Ishikawa (cell line): ENCODE measurements around the gene DGKD.
A peak's percentile ranks its signal among the peaks of the same experiment; 100 is the strongest.

Source experiments
- CEBPB ChIP-seq: IDR thresholded peaks from 2 replicates; pipeline ENCODE4 v1.6.1; 2012
- CREB1 ChIP-seq: IDR thresholded peaks from 2 replicates; pipeline ENCODE4 v1.6.1; 2012; ENCODE audit warnings: low read depth
- EGR1 ChIP-seq: IDR thresholded peaks from 2 replicates; pipeline ENCODE4 v1.6.1; 2012
- EP300 ChIP-seq: IDR thresholded peaks from 2 replicates; pipeline ENCODE4 v1.6.1; 2012; ENCODE audit warnings: borderline replicate concordance
- FOXM1 ChIP-seq: IDR thresholded peaks from 2 replicates; pipeline ENCODE4 v1.6.1; 2012; ENCODE audit warnings: low read depth, borderline replicate concordance
- NFIC ChIP-seq: IDR thresholded peaks from 2 replicates; pipeline ENCODE4 v1.6.1; 2012
- RAD21 ChIP-seq: IDR thresholded peaks from 2 replicates; pipeline ENCODE4 v1.6.1; 2012; ENCODE audit warnings: low read depth
- TAF1 ChIP-seq: IDR thresholded peaks from 2 replicates; pipeline ENCODE4 v1.6.1; 2012; ENCODE audit warnings: low read depth, mild to moderate bottlenecking
- TCF12 ChIP-seq: IDR thresholded peaks from 2 replicates; pipeline ENCODE4 v1.6.1; 2012; ENCODE audit warnings: low read depth
- TEAD4 ChIP-seq: IDR thresholded peaks from 2 replicates; pipeline ENCODE4 v1.6.1; 2012
- YY1 ChIP-seq: IDR thresholded peaks from 2 replicates; pipeline ENCODE4 v1.6.1; 2012; ENCODE audit warnings: low read depth
- ZBTB7A ChIP-seq: IDR thresholded peaks from 2 replicates; pipeline ENCODE4 v1.6.1; 2012; ENCODE audit warnings: low read depth
- TF ChIP-seq, protein P1 (sequence below): IDR thresholded peaks from 2 replicates; pipeline ENCODE4 v1.6.1; 2012; ENCODE audit warnings: low read depth, mild to moderate bottlenecking
- TF ChIP-seq, protein P2 (sequence below): IDR thresholded peaks from 2 replicates; pipeline ENCODE4 v1.6.1; 2012
- TF ChIP-seq, protein P3 (sequence below): IDR thresholded peaks from 2 replicates; pipeline ENCODE4 v1.6.1; 2012

DGKD gene

DNA sequence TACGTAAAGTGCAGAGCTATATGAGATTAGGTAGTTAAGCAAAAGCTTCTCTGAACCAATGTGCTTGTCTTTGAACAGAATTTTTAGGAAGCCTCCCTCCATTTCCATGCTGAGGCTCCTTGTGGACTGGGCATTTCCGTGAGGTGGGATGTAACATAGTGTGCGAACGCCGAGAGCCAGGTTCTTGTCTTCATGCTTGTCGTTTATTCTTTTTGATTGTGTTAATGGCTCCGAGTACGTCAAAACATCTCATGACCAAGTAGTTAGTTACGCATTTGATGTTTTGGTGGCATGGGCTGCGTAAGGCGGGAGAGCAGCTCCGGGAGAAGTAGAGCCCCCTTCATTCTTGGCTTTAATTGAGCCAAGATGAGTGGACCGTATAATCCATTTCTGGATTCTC is 32.9 kb downstream of the DGKD start:
- TF ChIP-seq RAD21 (no peak), TCF12 (no peak), TEAD4 (no peak), NFIC (no peak), EGR1 (no peak), CEBPB (no peak), YY1 (no peak), ZBTB7A (no peak), FOXM1 (no peak), EP300 (no peak), CREB1 (no peak), TAF1 (no peak)
- TF ChIP-seq, protein P1, sequence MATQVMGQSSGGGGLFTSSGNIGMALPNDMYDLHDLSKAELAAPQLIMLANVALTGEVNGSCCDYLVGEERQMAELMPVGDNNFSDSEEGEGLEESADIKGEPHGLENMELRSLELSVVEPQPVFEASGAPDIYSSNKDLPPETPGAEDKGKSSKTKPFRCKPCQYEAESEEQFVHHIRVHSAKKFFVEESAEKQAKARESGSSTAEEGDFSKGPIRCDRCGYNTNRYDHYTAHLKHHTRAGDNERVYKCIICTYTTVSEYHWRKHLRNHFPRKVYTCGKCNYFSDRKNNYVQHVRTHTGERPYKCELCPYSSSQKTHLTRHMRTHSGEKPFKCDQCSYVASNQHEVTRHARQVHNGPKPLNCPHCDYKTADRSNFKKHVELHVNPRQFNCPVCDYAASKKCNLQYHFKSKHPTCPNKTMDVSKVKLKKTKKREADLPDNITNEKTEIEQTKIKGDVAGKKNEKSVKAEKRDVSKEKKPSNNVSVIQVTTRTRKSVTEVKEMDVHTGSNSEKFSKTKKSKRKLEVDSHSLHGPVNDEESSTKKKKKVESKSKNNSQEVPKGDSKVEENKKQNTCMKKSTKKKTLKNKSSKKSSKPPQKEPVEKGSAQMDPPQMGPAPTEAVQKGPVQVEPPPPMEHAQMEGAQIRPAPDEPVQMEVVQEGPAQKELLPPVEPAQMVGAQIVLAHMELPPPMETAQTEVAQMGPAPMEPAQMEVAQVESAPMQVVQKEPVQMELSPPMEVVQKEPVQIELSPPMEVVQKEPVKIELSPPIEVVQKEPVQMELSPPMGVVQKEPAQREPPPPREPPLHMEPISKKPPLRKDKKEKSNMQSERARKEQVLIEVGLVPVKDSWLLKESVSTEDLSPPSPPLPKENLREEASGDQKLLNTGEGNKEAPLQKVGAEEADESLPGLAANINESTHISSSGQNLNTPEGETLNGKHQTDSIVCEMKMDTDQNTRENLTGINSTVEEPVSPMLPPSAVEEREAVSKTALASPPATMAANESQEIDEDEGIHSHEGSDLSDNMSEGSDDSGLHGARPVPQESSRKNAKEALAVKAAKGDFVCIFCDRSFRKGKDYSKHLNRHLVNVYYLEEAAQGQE = no peak
- TF ChIP-seq, protein P2, sequence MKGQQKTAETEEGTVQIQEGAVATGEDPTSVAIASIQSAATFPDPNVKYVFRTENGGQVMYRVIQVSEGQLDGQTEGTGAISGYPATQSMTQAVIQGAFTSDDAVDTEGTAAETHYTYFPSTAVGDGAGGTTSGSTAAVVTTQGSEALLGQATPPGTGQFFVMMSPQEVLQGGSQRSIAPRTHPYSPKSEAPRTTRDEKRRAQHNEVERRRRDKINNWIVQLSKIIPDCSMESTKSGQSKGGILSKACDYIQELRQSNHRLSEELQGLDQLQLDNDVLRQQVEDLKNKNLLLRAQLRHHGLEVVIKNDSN = no peak
- TF ChIP-seq, protein P3, sequence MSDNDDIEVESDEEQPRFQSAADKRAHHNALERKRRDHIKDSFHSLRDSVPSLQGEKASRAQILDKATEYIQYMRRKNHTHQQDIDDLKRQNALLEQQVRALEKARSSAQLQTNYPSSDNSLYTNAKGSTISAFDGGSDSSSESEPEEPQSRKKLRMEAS = no peak

DNA sequence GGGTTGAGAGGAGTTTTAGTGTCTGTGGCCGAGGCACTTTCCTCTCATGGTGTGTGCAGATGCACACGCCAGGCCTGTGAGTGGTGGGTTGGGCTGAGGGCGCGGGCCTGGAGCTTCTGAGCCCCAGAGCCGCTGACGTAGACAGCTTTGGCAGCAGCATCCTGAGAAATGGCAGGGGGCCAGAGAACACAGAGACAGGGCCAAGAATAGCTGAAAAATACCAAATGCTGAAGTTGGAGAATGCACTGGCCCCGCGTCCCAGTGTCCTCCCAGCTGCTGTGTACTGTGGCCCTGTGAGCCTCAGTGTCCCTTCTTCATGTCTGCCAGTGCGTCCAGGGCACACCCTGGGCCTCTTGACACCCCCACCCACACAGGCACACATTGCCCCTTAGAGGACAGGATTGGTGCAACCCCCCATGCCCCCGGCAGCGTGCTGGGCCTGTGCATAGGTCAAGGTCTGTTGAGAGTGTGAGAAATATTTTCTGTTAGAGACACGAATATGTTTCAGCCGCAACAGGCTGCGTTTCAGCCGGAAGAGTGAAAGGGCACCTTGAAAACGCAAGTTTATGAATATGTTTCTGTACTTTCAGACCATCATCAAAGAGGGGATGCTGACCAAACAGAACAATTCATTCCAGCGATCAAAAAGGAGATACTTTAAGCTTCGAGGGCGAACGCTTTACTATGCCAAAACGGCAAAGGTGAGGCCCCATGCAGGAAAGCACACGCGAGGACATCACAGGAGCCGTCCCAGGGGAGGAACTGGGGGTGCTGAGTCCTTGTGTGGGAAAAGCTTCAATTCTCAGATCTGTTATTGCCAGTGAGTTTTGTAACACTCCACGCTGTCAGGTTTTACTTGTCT is 33.6 kb downstream of the DGKD start:
- TF ChIP-seq EP300 (no peak), NFIC (no peak), RAD21 (no peak)
- TF ChIP-seq, protein P2 = no peak

DNA sequence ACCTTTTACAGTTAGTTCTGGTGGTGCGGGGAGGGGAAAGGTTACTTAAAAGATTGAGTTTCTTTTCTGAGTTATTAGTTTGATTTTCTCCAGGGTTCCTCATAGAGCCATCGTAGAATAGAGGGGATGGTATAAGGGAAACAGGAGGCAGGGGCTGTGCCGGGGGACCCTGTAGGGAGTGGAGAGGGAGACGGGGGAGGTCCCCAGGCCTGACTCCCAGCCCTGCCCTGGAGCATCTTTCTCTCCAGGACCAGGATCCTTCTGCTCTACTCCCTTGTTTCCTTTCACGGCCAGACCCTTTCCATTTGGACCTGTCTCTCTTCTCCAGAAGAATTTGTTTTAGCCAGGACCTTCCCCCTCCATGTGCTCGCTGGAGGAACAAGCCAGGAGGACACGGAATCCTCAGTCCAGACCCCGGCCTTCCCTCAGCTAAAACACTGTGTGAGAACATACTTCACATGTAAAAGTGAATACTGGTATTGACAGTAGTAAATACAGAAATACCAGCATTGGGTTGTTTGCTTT is 35.4 kb downstream of the DGKD start:
- TF ChIP-seq RAD21 = no peak
- TF ChIP-seq TCF12 = no peak
- TF ChIP-seq YY1 = no peak

DNA sequence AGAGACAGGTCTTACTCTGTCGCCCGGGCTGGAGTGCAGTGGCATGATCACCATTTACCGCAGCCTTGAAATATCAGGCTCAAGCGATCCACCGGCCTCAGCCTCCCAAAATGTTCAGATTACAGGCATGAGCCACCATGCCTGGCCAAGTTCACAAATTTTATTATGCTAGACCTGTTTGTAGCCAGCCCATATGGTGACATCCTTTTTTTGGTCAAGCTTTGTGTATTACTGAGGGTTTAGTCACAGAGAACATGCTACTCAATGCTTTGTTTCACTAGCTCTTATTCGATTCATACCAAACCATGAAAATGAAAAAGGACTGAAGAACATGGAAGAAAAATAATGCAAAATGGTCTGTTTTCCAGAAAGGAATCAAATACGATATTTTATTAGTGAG is 41.4 kb downstream of the DGKD start:
- no peak for TF ChIP-seq TCF12
- no peak for TF ChIP-seq ZBTB7A
- TF ChIP-seq RAD21 = no peak
- TF ChIP-seq, protein P1 = no peak
- no peak for TF ChIP-seq CEBPB
- no peak for TF ChIP-seq TAF1
- no peak for TF ChIP-seq TEAD4
- no peak for TF ChIP-seq NFIC
- TF ChIP-seq, protein P2 = no peak
- no peak for TF ChIP-seq EP300
- no peak for TF ChIP-seq YY1
- TF ChIP-seq FOXM1 = no peak
- TF ChIP-seq EGR1 = no peak
- TF ChIP-seq, protein P3 = no peak
- no peak for TF ChIP-seq CREB1

DNA sequence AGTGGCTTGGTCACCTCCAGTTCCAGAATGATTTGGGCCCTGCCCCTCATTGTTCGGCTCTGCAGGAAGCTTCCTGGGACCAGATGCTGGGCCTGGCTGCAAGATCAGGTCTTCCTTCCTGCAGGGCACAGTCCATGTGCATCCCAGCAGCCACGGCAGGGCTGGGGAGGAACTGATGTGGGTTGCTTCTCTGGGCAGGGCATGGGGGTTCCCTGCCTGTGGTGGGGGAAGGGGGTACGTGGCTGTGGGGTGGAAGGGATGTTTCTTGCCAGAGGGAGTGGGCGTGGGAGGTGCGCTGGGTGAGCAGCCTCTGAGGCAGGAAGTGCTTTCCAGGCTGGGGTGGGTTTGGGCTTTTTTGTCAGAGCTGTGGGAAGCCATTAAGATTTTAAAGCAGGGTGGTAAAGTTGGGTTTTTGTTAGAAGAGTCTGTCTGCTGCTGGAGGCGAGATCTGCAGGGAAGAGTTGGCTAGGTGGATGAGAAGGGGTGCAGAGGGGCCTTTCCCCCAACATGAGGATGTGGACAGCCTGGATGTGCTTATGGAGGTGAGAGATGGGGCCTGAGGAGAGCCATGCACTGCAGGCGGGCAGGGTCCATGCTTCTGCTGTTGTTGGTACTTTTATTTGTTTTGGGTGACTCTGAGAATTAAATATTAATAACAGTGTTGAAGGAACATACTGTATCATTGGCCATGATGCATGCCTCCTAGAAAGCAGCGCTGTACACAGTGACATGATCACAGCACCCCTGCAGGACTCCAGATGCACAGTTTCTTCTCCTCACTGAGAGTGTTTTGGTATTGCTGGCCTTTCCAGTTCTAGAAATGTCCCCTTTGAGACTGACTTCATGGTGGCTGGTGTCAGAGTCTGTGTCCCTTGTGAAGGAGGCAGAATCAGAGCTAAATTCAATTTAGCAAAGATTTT is 45.3 kb downstream of the DGKD start:
- TF ChIP-seq NFIC (0 out of 2 replicates have a peak, but pooled peaks have one; percentile 29), TEAD4 (0 out of 2 replicates have a peak, but pooled peaks have one; percentile 25), YY1 (no peak), EP300 (peak; percentile 48; the same call in 1 of the 2 replicates), ZBTB7A (no peak), TCF12 (peak; percentile 63; the same call in 1 of the 2 replicates)
